SK-N-SH treated with all-trans-retinoic acid at 6 μM for 48 hours (cell line): ENCODE data around the gene STAG1.

Experiments used
- ATAC-seq: fragments of 200-7000 bp; cut with Tn5 transposase; 3 replicates; pipeline ENCODE4 v1.9.1; 2020; ENCODE audit warnings: mild to moderate bottlenecking, moderate library complexity
- ARNTL ChIP-seq: fragments of 450-650 bp; formaldehyde crosslinking; IDR thresholded peaks from 2 replicates; pipeline ENCODE4 v1.5.0; 2020; ENCODE audit warnings: low read depth, mild to moderate bottlenecking, moderate library complexity, borderline replicate concordance
- BACH2 ChIP-seq: fragments of 250-450 bp; sonication (Bioruptor Pico); IDR thresholded peaks from 2 replicates; pipeline ENCODE4 v1.9.0; 2021; ENCODE audit warnings: mild to moderate bottlenecking, borderline replicate concordance
- CREB5 ChIP-seq: fragments of 250-450 bp; sonication (Bioruptor Pico); IDR thresholded peaks from 2 replicates; pipeline ENCODE4 v1.5.1; 2020; ENCODE audit warnings: low read depth, mild to moderate bottlenecking, moderate library complexity
- CSDC2 ChIP-seq: fragments of 250-450 bp; sonication (Bioruptor Pico); IDR thresholded peaks from 2 replicates; pipeline ENCODE4 v1.5.0; 2020; ENCODE audit warnings: mild to moderate bottlenecking, moderate library complexity
- ESRRG ChIP-seq: fragments of 250-450 bp; sonication (Bioruptor Pico); IDR thresholded peaks from 2 replicates; pipeline ENCODE4 v1.6.1; 2021; ENCODE audit warnings: mild to moderate bottlenecking
- GLIS3 ChIP-seq: fragments of 250-450 bp; sonication (Bioruptor Pico); IDR thresholded peaks from 2 replicates; pipeline ENCODE4 v1.5.0; 2020; ENCODE audit warnings: mild to moderate bottlenecking, moderate library complexity
- ISL1 ChIP-seq: fragments of 250-450 bp; sonication (Bioruptor Pico); IDR thresholded peaks from 2 replicates; pipeline ENCODE4 v2.1.2; 2022; ENCODE audit warnings: mild to moderate bottlenecking, moderate library complexity
- PPARA ChIP-seq: fragments of 250-450 bp; sonication (Bioruptor Pico); IDR thresholded peaks from 2 replicates; pipeline ENCODE4 v1.5.0; 2020; ENCODE audit warnings: mild to moderate bottlenecking, borderline replicate concordance
- RARB ChIP-seq: fragments of 250-450 bp; sonication (Bioruptor Pico); IDR thresholded peaks from 2 replicates; pipeline ENCODE4 v1.8.0; 2021; ENCODE audit warnings: mild to moderate bottlenecking, moderate library complexity
- SNAI2 ChIP-seq: fragments of 250-450 bp; sonication (Bioruptor Pico); IDR thresholded peaks from 2 replicates; pipeline ENCODE4 v1.5.0; 2020; ENCODE audit warnings: mild to moderate bottlenecking, moderate library complexity
- TCF4 ChIP-seq: fragments of 250-450 bp; sonication (Bioruptor Pico); IDR thresholded peaks from 2 replicates; pipeline ENCODE4 v1.8.0; 2021; ENCODE audit warnings: mild to moderate bottlenecking, moderate library complexity, borderline replicate concordance
- TOX ChIP-seq: fragments of 250-450 bp; sonication (Bioruptor Pico); IDR thresholded peaks from 2 replicates; pipeline ENCODE4 v1.8.0; 2021; ENCODE audit warnings: mild to moderate bottlenecking, moderate library complexity, borderline replicate concordance
- ZC3H10 ChIP-seq: fragments of 250-450 bp; sonication (Bioruptor Pico); IDR thresholded peaks from 2 replicates; pipeline ENCODE4 v1.5.1; 2021; ENCODE audit warnings: mild to moderate bottlenecking, moderate library complexity
- ZFP3 ChIP-seq: fragments of 250-450 bp; sonication (Bioruptor Pico); IDR thresholded peaks from 2 replicates; pipeline ENCODE4 v1.5.0; 2020; ENCODE audit warnings: mild to moderate bottlenecking, moderate library complexity
- ZFP30 ChIP-seq: fragments of 450-650 bp; formaldehyde crosslinking; IDR thresholded peaks from 2 replicates; pipeline ENCODE4 v1.5.0; 2022; ENCODE audit warnings: mild to moderate bottlenecking, moderate library complexity
- ZNF565 ChIP-seq: fragments of 450-650 bp; formaldehyde crosslinking; conservative IDR thresholded peaks from 2 replicates; pipeline ENCODE4 v1.5.0; 2020; ENCODE audit warnings: low read depth, mild to moderate bottlenecking, moderate library complexity
- ZNF70 ChIP-seq: fragments of 450-650 bp; formaldehyde crosslinking; IDR thresholded peaks from 2 replicates; pipeline ENCODE4 v1.5.0; 2020; ENCODE audit warnings: mild to moderate bottlenecking, moderate library complexity
- TF ChIP-seq, protein P1 (sequence below): fragments of 250-450 bp; sonication (Bioruptor Pico); IDR thresholded peaks from 2 replicates; pipeline ENCODE4 v1.5.0; 2020; ENCODE audit warnings: mild to moderate bottlenecking, moderate library complexity
- TF ChIP-seq, protein P2 (sequence below): fragments of 250-450 bp; sonication (Bioruptor Pico); IDR thresholded peaks from 2 replicates; pipeline ENCODE4 v1.8.0; 2021; ENCODE audit warnings: low read depth, mild to moderate bottlenecking, moderate library complexity, borderline replicate concordance
- TF ChIP-seq, protein P3 (sequence below): fragments of 250-450 bp; sonication (Bioruptor Pico); IDR thresholded peaks from 2 replicates; pipeline ENCODE4 v1.8.0; 2020; ENCODE audit warnings: mild to moderate bottlenecking, moderate library complexity, borderline replicate concordance

STAG1 gene

DNA sequence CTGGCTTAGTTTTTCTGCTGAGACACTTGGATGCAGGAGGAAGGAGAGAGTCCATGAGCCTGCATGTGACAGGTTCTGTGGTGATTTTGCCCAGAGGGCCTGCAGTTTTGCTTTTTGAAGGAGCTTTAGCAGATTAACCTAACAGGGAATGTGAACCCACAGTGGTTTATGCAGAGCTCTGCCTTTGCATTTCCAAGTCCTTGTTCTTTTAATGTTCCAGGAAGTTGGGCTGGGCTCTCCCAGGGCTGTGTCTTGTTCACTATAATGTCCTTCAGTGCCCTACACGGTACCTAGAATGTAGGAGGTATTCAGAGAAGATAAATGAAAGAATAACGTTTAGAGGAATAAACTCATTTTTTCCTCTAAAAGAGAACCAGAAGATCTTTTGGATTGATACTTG, 451.7 kb downstream of the STAG1 start:
- TF ChIP-seq, protein P1, sequence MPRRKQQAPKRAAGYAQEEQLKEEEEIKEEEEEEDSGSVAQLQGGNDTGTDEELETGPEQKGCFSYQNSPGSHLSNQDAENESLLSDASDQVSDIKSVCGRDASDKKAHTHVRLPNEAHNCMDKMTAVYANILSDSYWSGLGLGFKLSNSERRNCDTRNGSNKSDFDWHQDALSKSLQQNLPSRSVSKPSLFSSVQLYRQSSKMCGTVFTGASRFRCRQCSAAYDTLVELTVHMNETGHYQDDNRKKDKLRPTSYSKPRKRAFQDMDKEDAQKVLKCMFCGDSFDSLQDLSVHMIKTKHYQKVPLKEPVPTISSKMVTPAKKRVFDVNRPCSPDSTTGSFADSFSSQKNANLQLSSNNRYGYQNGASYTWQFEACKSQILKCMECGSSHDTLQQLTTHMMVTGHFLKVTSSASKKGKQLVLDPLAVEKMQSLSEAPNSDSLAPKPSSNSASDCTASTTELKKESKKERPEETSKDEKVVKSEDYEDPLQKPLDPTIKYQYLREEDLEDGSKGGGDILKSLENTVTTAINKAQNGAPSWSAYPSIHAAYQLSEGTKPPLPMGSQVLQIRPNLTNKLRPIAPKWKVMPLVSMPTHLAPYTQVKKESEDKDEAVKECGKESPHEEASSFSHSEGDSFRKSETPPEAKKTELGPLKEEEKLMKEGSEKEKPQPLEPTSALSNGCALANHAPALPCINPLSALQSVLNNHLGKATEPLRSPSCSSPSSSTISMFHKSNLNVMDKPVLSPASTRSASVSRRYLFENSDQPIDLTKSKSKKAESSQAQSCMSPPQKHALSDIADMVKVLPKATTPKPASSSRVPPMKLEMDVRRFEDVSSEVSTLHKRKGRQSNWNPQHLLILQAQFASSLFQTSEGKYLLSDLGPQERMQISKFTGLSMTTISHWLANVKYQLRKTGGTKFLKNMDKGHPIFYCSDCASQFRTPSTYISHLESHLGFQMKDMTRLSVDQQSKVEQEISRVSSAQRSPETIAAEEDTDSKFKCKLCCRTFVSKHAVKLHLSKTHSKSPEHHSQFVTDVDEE, result no peak
- TF ChIP-seq GLIS3 (CRISPR knock-in tag) (no peak), CREB5 (CRISPR knock-in tag) (no peak), ZNF565 (no peak), TCF4 (CRISPR knock-in tag) (no peak), SNAI2 (CRISPR knock-in tag) (no peak), CSDC2 (no peak), ZFP30 (CRISPR knock-in tag) (no peak), ESRRG (CRISPR knock-in tag) (no peak), PPARA (CRISPR knock-in tag) (no peak), ISL1 (no peak), ZC3H10 (CRISPR knock-in tag) (no peak), ZNF70 (CRISPR knock-in tag) (no peak)
- TF ChIP-seq, protein P2, sequence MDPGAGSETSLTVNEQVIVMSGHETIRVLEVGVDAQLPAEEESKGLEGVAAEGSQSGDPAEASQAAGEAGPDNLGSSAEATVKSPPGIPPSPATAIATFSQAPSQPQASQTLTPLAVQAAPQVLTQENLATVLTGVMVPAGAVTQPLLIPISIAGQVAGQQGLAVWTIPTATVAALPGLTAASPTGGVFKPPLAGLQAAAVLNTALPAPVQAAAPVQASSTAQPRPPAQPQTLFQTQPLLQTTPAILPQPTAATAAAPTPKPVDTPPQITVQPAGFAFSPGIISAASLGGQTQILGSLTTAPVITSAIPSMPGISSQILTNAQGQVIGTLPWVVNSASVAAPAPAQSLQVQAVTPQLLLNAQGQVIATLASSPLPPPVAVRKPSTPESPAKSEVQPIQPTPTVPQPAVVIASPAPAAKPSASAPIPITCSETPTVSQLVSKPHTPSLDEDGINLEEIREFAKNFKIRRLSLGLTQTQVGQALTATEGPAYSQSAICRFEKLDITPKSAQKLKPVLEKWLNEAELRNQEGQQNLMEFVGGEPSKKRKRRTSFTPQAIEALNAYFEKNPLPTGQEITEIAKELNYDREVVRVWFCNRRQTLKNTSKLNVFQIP (CRISPR knock-in tag), result no peak

GRCh38 chr3:136297826-136298225, 454.4 kb downstream of the STAG1 start:
- no peak for ATAC-seq
- TF ChIP-seq SNAI2 (CRISPR knock-in tag) (no peak), GLIS3 (CRISPR knock-in tag) (no peak), ZC3H10 (CRISPR knock-in tag) (no peak), ZNF565 (no peak), BACH2 (CRISPR knock-in tag) (no peak), CSDC2 (no peak), TOX (CRISPR knock-in tag) (no peak), ESRRG (CRISPR knock-in tag) (no peak), ZFP3 (CRISPR knock-in tag) (no peak), RARB (CRISPR knock-in tag) (no peak), PPARA (CRISPR knock-in tag) (no peak), ISL1 (no peak)
- TF ChIP-seq, protein P2 (CRISPR knock-in tag), result no peak
- TF ChIP-seq, protein P3, sequence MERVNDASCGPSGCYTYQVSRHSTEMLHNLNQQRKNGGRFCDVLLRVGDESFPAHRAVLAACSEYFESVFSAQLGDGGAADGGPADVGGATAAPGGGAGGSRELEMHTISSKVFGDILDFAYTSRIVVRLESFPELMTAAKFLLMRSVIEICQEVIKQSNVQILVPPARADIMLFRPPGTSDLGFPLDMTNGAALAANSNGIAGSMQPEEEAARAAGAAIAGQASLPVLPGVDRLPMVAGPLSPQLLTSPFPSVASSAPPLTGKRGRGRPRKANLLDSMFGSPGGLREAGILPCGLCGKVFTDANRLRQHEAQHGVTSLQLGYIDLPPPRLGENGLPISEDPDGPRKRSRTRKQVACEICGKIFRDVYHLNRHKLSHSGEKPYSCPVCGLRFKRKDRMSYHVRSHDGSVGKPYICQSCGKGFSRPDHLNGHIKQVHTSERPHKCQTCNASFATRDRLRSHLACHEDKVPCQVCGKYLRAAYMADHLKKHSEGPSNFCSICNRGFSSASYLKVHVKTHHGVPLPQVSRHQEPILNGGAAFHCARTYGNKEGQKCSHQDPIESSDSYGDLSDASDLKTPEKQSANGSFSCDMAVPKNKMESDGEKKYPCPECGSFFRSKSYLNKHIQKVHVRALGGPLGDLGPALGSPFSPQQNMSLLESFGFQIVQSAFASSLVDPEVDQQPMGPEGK, result no peak

More for the DNA sequence above, 451.7 kb downstream of the STAG1 start:
- ATAC-seq, result no peak

- no peak for ATAC-seq
- TF ChIP-seq, protein P2 (CRISPR knock-in tag), result no peak
- TF ChIP-seq TOX (CRISPR knock-in tag) (no peak), RARB (CRISPR knock-in tag) (no peak), ESRRG (CRISPR knock-in tag) (no peak), ARNTL (CRISPR knock-in tag) (no peak)
- TF ChIP-seq, all 23 proteins: peak for 0
Observed at GRCh38 chr3:136296960-136297359, 455.2 kb downstream of the STAG1 start.
